KMS-11 (cell line): Measurements from ENCODE around the gene EPHB2.

Source experiments
- H2AFZ ChIP-seq: fragments of 200-600 bp; sonication (generic); 2 replicates; pipeline ENCODE4 v1.6.1; 2016; ENCODE audit warnings: antibody characterized with exemption, mixed run types, low read depth
- H3K27ac ChIP-seq: fragments of 200-600 bp; sonication (generic); 2 replicates; pipeline ENCODE4 v1.6.1; 2016; ENCODE audit warnings: mild to moderate bottlenecking, mixed run types
- H3K27me3 ChIP-seq: fragments of 200-600 bp; sonication (generic); 2 replicates; pipeline ENCODE4 v1.6.1; 2017; ENCODE audit warnings: mild to moderate bottlenecking, low read depth, mixed run types, moderate library complexity; ENCODE audit not compliant: insufficient read depth
- H3K36me3 ChIP-seq: fragments of 200-600 bp; sonication (generic); 2 replicates; pipeline ENCODE4 v1.6.1; 2017; ENCODE audit warnings: mild to moderate bottlenecking, mixed run types; ENCODE audit not compliant: insufficient read depth
- H3K4me1 ChIP-seq: fragments of 200-600 bp; sonication (generic); 2 replicates; pipeline ENCODE4 v1.6.1; 2016; ENCODE audit warnings: mild to moderate bottlenecking, low read depth, mixed run types; ENCODE audit not compliant: poor library complexity, severe bottlenecking
- H3K4me2 ChIP-seq: fragments of 200-600 bp; sonication (generic); 2 replicates; pipeline ENCODE4 v1.7.0; 2016; ENCODE audit warnings: mild to moderate bottlenecking, mixed run types
- H3K4me3 ChIP-seq: fragments of 200-600 bp; sonication (generic); IDR thresholded peaks from 2 replicates; pipeline ENCODE4 v1.6.1; 2017; ENCODE audit warnings: low read depth, low read length, mixed read lengths; ENCODE audit not compliant: insufficient read depth
- H3K79me2 ChIP-seq: fragments of 200-600 bp; sonication (generic); 2 replicates; pipeline ENCODE4 v1.6.1; 2016; ENCODE audit warnings: low read depth, mixed run types; ENCODE audit not compliant: insufficient read depth
- H3K9ac ChIP-seq: fragments of 200-600 bp; sonication (generic); 2 replicates; pipeline ENCODE4 v1.6.1; 2016; ENCODE audit warnings: mild to moderate bottlenecking, mixed run types
- H4K20me1 ChIP-seq: fragments of 200-600 bp; sonication (generic); 2 replicates; pipeline ENCODE4 v1.6.1; 2016; ENCODE audit warnings: mild to moderate bottlenecking, mixed run types; ENCODE audit not compliant: insufficient read depth
- CTCF ChIP-seq: fragments of 200-600 bp; sonication (generic); conservative IDR thresholded peaks from 2 replicates; pipeline ENCODE4 v1.6.1; 2017; ENCODE audit warnings: low read depth, mild to moderate bottlenecking, antibody characterized with exemption, low read length, moderate library complexity, mixed read lengths

The EPHB2 gene

GRCh38 chr1:22966309-22966708 lies 255.7 kb downstream of the EPHB2 start:
- Histone ChIP-seq H3K36me3 (no peaks in the 10 kb centered on the region), H2AFZ (no peak overlapping the region), H4K20me1 (no peaks in the 10 kb centered on the region), H3K27ac (no peak overlapping the region), H3K9ac (no peak overlapping the region), H3K4me3 (no peak overlapping the region), H3K4me1 (no peaks in the 10 kb centered on the region), H3K79me2 (no peaks in the 10 kb centered on the region), H3K27me3 (no peaks in the 10 kb centered on the region; the same call in 1 of the 2 replicates), H3K4me2 (no peak overlapping the region)
- TF ChIP-seq CTCF, result no peak

- H2AFZ ChIP-seq, result no peak overlapping the region
- H3K27me3 ChIP-seq, result no peaks in the 10 kb centered on the region
- no peaks in the 10 kb centered on the region for H4K20me1 ChIP-seq
- H3K79me2 ChIP-seq, result no peaks in the 10 kb centered on the region
- no peaks in the 10 kb centered on the region for H3K4me1 ChIP-seq
- H3K27ac ChIP-seq, result no peak overlapping the region
- H3K9ac ChIP-seq, result no peak overlapping the region
- H3K36me3 ChIP-seq, result no peaks in the 10 kb centered on the region
- no peak overlapping the region for H3K4me2 ChIP-seq
- H3K4me3 ChIP-seq, result no peak overlapping the region
- no peak for TF ChIP-seq CTCF
These were observed 257.2 kb downstream of the EPHB2 start for GRCh38 chr1:22967833-22968232.

GRCh38 chr1:22969304-22969709 lies 258.7 kb downstream of the EPHB2 start:
- no peak overlapping the region for H3K4me2 ChIP-seq
- H3K27me3 ChIP-seq, result no peaks in the 10 kb centered on the region
- H4K20me1 ChIP-seq, result no peaks in the 10 kb centered on the region
- no peaks in the 10 kb centered on the region for H3K79me2 ChIP-seq
- TF ChIP-seq CTCF, result no peak
- no peaks in the 10 kb centered on the region for H3K4me1 ChIP-seq
- no peaks in the 10 kb centered on the region for H3K36me3 ChIP-seq
- H3K9ac ChIP-seq, result no peak overlapping the region
- no peak overlapping the region for H3K27ac ChIP-seq
- H3K4me3 ChIP-seq, result no peak overlapping the region
- no peak overlapping the region for H2AFZ ChIP-seq

- no peak overlapping the region for H2AFZ ChIP-seq
- no peak for TF ChIP-seq CTCF
- H3K27me3 ChIP-seq, result no peaks in the 10 kb centered on the region
- H3K27ac ChIP-seq, result no peak overlapping the region
- no peaks in the 10 kb centered on the region for H3K4me1 ChIP-seq
- H4K20me1 ChIP-seq, result no peaks in the 10 kb centered on the region
- H3K4me2 ChIP-seq, result no peak overlapping the region
- no peaks in the 10 kb centered on the region for H3K79me2 ChIP-seq
- no peak overlapping the region for H3K9ac ChIP-seq
- H3K4me3 ChIP-seq, result no peak overlapping the region
- no peaks in the 10 kb centered on the region for H3K36me3 ChIP-seq
These were observed 259.5 kb downstream of the EPHB2 start for GRCh38 chr1:22970096-22970495.
